Measurements from ENCODE around the gene MED12L.

- TF ChIP-seq GATA2 (IDR thresholded peaks at IDR 0.05; ENCODE audit: low read depth, low read length) (no peak), GATA3 (IDR thresholded peaks at IDR 0.05; ENCODE audit: low read depth, low read length) (no peak)
These were observed 281.5 kb downstream of the MED12L start for GRCh38 chr3:151366993-151367392.
